Measurements from ENCODE around the gene SIRT6. TPM values are rescaled to one million over a fixed set of nuclear protein-coding genes. Genes with fewer than 3 reads are reported as not detected.
"Not testable (repeated sequence)": the region's sequence is repeated elsewhere in the genome, so short reads cannot be mapped to it uniquely, and the experiment has no call there.

The SIRT6 gene
- total RNA-seq, 2 experiments from 2014 or later: 30.1 to 37.5 TPM

DNA sequence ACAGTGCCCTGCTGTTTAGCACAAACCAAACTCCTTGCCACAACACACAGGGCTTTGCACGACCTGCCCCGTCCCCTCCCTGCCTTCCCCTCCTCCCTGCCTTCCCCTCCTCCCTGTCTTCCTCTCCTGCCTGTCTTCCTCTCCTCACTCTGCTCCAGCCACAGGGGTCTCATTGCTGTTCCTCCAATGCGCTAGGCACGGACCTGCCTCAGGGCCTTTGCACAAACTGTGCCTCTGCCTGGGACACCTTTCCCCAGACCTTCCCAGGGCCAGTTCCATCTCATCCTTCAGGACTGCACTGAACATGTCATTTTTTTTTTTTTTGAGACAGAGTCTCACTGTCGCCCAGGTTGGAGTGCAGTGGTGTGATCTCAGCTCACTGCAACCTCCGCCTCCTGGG lies 30.7 kb downstream of the SIRT6 start:
- ATAC-seq (ENCODE audit: low read depth): no peak
- Mint-ChIP-seq H3K9me3 (no peaks in the 10 kb centered on the region), H3K4me1 (peaks cover 10% of the 10 kb centered on the region), H3K36me3 (no peaks in the 10 kb centered on the region), H3K27ac (no peak overlapping the region), H3K27me3 (peaks cover 17% of the 10 kb centered on the region), H3K4me3 (no peak overlapping the region)
- DNase-seq: no peak
- POLR2A ChIA-PET: no interaction called here

DNA sequence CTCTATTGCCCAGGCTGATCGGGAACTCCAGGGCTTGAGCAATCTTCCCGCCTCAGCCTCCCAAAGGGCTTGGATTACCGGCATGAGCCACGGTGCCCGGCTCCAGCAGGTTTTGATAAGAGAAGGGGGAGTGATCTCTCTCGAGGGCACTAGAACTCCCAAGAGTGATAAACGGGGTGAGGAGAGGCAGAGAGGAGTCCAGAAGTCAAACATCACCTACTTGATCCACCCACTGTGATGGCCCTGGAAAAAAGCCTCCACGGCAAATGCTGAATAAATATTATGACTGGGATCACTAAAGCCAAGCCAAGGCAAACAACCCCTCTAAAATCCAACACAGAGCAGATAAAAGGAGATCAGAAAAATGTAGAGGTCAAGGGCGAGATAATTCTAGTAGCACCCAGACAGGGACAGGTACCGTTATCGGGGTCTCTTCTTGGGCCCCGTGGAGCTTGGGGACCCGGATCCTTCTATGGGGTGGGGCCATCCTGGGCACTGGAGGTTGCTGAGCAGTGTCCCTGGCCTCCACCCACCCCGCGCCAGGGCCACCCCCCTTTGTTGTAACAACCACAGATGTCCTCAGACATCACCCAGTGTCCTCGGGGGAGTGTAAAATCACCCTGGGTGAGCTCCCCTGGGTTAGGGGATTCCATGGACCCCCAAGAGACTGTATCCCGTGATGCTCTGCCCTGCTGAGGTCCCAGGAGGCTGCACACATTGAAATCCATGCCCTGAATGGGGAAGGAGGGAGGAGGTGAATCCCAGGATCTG lies 32.7 kb downstream of the SIRT6 start:
- ATAC-seq (ENCODE audit: low read depth) (no peak), DNase-seq (no peak)
- H3K27ac Mint-ChIP-seq: no peak overlapping the region
- peaks cover 17% of the 10 kb centered on the region for H3K27me3 Mint-ChIP-seq
- H3K36me3 Mint-ChIP-seq: no peaks in the 10 kb centered on the region
- no peaks in the 10 kb centered on the region for H3K9me3 Mint-ChIP-seq
- no peak overlapping the region for H3K4me3 Mint-ChIP-seq
- POLR2A ChIA-PET: no interaction called here
- peaks cover 10% of the 10 kb centered on the region for H3K4me1 Mint-ChIP-seq

DNA sequence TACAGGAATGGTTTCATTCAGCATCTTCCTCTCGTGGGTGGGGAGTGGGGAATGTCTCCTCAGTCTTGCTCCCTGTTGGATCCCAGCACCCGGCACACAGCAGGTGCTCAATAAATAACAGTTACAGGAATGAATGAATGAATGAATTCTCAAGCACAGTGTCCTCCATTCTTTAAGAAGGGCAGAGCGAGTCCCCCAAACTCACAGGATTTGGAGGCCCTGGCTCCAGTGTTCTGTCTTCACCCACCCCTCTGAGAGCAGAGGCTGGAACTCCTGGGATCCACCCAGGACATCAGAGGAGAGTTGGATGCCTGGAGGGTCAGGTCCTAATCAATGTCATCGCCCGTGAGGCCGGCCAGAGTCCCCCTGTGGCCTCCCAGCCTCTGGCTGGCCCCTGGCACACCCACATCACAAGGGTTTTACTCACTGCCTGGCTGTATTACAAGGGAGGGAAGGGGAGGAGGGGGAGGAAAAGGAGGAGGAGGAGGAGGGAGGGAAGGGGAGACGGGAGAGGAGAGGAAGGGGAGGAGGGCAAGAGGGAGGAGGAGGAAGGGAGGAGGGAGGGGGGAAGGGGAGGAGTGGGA lies 37.6 kb downstream of the SIRT6 start:
- Mint-ChIP-seq H3K4me3 (no peak overlapping the region), H3K27me3 (peaks cover 22% of the 10 kb centered on the region), H3K36me3 (no peaks in the 10 kb centered on the region), H3K9me3 (no peaks in the 10 kb centered on the region), H3K4me1 (peaks cover 5% of the 10 kb centered on the region), H3K27ac (no peak overlapping the region)
- POLR2A ChIA-PET: no interaction called here
- no peak for DNase-seq
- ATAC-seq (ENCODE audit: low read depth): no peak

GRCh38 chr19:4142916-4143315 lies 39.4 kb downstream of the SIRT6 start:
- POLR2A ChIA-PET; DNase-seq; H3K27ac Mint-ChIP-seq; H3K4me3 Mint-ChIP-seq; ATAC-seq (ENCODE audit: low read depth); H3K9me3 Mint-ChIP-seq; H3K36me3 Mint-ChIP-seq: not testable (repeated sequence)
- Mint-ChIP-seq H3K4me1 (peaks cover 10% of the 10 kb centered on the region), H3K27me3 (peaks cover 19% of the 10 kb centered on the region)

DNA sequence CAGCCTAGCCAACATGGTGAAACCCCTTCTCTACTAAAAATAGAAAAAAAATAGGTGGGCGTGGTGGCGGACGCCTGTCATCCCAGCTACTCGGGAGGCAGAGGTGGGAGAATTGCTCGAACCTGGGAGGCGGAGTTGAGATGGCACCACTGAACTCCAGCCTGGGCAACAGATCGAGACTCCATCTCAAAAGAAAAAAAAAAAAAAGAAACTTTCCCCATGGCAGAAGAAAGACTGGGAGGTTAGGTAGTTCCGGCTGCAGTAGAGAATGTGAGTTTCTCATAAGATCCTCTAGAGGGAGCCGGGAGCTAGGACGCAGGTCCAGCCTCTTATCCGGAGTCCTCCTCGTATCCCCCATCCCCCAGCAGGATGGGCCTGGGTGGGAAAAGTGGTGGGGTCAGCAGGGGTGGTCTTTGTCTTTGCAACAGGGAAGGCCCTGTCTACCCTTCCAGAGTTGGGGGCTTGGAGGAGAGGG lies 42.1 kb downstream of the SIRT6 start:
- H3K4me3 Mint-ChIP-seq: peak overlapping the region; percentile 42
- peak; percentile 49 for DNase-seq
- peaks cover 10% of the 10 kb centered on the region for H3K4me1 Mint-ChIP-seq
- no peaks in the 10 kb centered on the region for H3K9me3 Mint-ChIP-seq
- POLR2A ChIA-PET: interaction anchor here (1.0 to 1.7 kb wide), 8 partner anchors 13 to 584 kb away, joined by 3 to 10 read pairs (median 6); partner anchors contain the start of genes CREB3L3, DPP9 and EEF2
- no peaks in the 10 kb centered on the region for H3K36me3 Mint-ChIP-seq
- H3K27me3 Mint-ChIP-seq: peaks cover 16% of the 10 kb centered on the region
- ATAC-seq (ENCODE audit: low read depth): peak; percentile 65
- no peak overlapping the region for H3K27ac Mint-ChIP-seq

DNA sequence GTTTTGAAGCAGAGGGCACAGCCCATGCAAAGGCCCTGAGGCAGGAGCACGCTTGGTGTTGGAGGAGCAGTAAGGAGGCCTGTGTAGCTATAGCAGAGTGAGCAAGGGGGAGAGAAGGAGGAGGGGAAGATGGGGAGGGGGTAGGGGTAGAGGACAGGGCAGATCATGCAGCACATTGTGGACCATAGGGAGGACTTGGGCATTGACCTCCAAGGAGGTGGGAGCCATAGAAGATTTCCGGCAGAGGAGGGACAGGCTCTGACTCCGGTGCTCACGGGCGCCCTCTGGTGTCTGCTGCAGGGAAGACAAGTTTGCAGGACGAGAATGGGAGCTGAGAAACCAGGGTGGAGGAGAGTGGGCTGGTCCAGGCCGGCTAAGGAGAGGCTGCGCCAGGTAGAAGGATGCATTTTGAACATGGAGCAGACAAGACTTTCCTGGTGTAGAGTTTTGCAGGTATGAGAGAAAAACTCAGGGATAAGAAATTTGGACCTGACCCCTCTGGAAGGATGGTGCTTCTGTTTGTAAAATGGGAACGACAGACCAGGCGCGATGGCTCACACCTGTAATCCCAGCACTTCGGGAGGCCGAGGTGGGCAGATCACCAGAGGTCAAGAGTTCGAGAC lies 42.6 kb downstream of the SIRT6 start:
- no peaks in the 10 kb centered on the region for H3K9me3 Mint-ChIP-seq
- peaks cover 17% of the 10 kb centered on the region for H3K27me3 Mint-ChIP-seq
- H3K4me1 Mint-ChIP-seq: peaks cover 10% of the 10 kb centered on the region
- no peaks in the 10 kb centered on the region for H3K36me3 Mint-ChIP-seq
- peak overlapping the region; percentile 18 for H3K27ac Mint-ChIP-seq
- DNase-seq (peak; percentile 95), ATAC-seq (ENCODE audit: low read depth) (peak; percentile 89)
- POLR2A ChIA-PET: interaction anchor here (1.0 to 1.7 kb wide), 7 partner anchors 14 to 584 kb away, joined by 3 to 10 read pairs (median 5); partner anchors contain the start of genes CREB3L3, DPP9 and EEF2
- peak overlapping the region; percentile 53 for H3K4me3 Mint-ChIP-seq

DNA sequence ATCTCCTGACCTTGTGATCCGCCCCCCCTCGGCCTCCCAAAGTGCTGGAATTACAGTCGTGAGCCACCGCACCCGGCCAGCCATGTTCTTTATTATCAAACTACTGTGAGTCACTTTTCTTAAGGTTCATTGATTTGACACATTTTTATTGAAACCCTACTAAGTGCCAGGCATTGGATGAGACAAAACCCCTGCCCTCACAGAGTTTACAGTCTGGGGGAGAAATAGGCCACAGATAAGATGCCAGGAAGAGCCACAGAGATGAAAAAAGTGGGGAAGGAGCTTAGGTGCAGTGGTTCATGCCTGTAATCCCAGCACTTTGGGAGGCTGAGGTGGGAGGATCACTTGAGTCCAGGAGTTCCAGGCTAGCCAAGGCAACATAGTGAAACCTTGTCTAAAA lies 43.9 kb downstream of the SIRT6 start:
- H3K4me1 Mint-ChIP-seq: peaks cover 10% of the 10 kb centered on the region
- no peak overlapping the region for H3K27ac Mint-ChIP-seq
- ATAC-seq (ENCODE audit: low read depth) (no peak), DNase-seq (no peak)
- POLR2A ChIA-PET: no interaction called here
- no peaks in the 10 kb centered on the region for H3K36me3 Mint-ChIP-seq
- H3K4me3 Mint-ChIP-seq: no peak overlapping the region
- no peaks in the 10 kb centered on the region for H3K9me3 Mint-ChIP-seq
- H3K27me3 Mint-ChIP-seq: peaks cover 12% of the 10 kb centered on the region

DNA sequence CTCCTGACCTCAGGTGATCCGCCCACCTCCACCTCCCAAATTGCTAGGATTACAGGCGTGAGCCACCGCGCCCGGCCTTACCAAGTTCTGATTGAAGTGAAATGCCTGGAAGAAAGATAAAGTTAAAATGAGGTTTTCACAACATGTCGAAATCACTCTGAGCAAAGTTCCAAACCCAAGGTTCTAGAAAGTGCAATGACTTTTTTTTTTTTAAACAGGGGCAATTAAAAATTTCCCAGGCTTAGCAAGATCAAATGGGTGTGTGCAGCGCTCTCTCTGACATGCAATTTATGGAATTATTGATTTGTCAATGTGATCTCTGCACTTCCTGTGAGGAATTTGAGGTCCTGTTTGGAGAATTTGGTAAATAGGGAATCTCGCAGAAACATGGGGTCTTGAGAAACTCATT lies 45.7 kb downstream of the SIRT6 start:
- Mint-ChIP-seq H3K36me3 (no peaks in the 10 kb centered on the region), H3K4me3 (no peak overlapping the region), H3K4me1 (peaks cover 10% of the 10 kb centered on the region), H3K27me3 (peaks cover 9% of the 10 kb centered on the region), H3K9me3 (no peaks in the 10 kb centered on the region), H3K27ac (no peak overlapping the region)
- ATAC-seq (ENCODE audit: low read depth) (no peak), DNase-seq (no peak)
- POLR2A ChIA-PET: no interaction called here

DNA sequence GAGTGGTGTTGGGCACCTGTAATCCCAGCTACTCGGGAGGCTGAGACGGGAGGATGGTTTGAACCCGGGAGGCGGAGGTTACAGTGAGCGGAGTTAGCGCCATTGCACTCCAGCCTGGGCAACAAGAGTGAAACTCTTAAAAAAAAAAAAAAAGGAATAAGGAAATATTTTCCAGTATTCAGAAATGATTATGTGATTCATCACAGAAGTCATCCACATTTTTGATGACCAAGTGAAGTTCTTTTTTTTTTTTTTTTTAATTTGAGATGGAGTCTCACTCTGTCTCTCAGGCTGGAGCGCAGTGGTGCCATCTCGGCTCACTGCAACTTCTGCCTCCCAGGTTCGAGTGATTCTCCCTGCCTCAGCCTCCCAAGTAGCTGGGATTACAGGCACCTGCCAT lies 47.0 kb downstream of the SIRT6 start:
- H3K27me3 Mint-ChIP-seq; H3K4me1 Mint-ChIP-seq; H3K9me3 Mint-ChIP-seq; H3K4me3 Mint-ChIP-seq; DNase-seq; H3K36me3 Mint-ChIP-seq; H3K27ac Mint-ChIP-seq; ATAC-seq (ENCODE audit: low read depth): not testable (repeated sequence)
- POLR2A ChIA-PET: interaction anchor here (0.6 to 0.8 kb wide), 3 partner anchors 51 to 104 kb away, joined by 3 to 5 read pairs (median 3); no protein-coding TSS in a partner anchor

DNA sequence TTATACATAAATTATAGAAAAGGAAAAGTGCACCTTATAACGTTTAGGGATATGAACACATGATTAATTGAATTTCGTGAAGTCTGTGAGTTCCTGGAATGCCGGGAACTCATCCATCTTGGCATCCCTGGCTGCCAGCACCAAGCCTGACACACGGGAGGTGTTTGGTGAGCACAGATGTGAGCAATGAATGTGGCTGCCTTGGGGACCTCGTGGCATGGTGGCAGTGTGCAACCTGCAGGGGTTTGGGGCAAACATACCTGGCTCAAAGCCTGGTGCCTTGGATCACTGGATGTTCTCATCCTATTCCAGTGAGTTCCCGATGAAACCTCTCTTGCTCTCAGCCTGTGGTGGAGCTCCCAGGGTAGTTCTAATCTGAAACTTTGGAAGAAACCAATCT lies 48.0 kb downstream of the SIRT6 start:
- ATAC-seq (ENCODE audit: low read depth) (no peak), DNase-seq (no peak)
- H3K9me3 Mint-ChIP-seq: no peaks in the 10 kb centered on the region
- H3K27me3 Mint-ChIP-seq: peaks cover 7% of the 10 kb centered on the region
- H3K27ac Mint-ChIP-seq: no peak overlapping the region
- H3K4me1 Mint-ChIP-seq: peaks cover 2% of the 10 kb centered on the region
- POLR2A ChIA-PET: no interaction called here
- no peaks in the 10 kb centered on the region for H3K36me3 Mint-ChIP-seq
- no peak overlapping the region for H3K4me3 Mint-ChIP-seq

- H3K4me3 Mint-ChIP-seq: no peak overlapping the region
- POLR2A ChIA-PET: no interaction called here
- H3K9me3 Mint-ChIP-seq: no peaks in the 10 kb centered on the region
- DNase-seq (no peak), ATAC-seq (ENCODE audit: low read depth) (no peak)
- peaks cover 7% of the 10 kb centered on the region for H3K27me3 Mint-ChIP-seq
- H3K4me1 Mint-ChIP-seq: peaks cover 1% of the 10 kb centered on the region
- no peak overlapping the region for H3K27ac Mint-ChIP-seq
- no peaks in the 10 kb centered on the region for H3K36me3 Mint-ChIP-seq
These were observed 51.5 kb downstream of the SIRT6 start for GRCh38 chr19:4130744-4131438.

DNA sequence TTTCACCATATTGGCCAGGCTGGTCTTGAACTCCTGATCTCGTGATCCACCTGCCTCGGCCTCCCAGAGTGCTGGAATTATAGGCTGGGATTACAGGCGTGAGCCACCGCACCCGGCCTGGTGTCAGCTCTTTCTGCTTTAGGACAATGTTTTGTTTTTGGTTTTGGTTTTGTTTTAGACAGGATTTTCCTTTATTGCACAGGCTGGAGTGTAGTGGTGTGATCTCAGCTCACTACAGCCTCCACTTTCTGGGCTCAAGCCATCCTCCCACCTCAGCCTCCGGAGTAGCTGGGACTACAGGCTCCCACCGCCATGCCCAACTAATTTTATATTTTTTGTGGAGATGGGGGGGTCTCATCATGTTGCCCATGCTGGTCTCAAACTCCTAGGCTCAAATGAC lies 53.3 kb downstream of the SIRT6 start:
- not testable (repeated sequence) for H3K27ac Mint-ChIP-seq, H3K4me3 Mint-ChIP-seq
- POLR2A ChIA-PET: interaction anchor here (0.7 kb wide), 1 partner anchor 51 kb away, joined by 3 read pairs; no protein-coding TSS in a partner anchor

DNA sequence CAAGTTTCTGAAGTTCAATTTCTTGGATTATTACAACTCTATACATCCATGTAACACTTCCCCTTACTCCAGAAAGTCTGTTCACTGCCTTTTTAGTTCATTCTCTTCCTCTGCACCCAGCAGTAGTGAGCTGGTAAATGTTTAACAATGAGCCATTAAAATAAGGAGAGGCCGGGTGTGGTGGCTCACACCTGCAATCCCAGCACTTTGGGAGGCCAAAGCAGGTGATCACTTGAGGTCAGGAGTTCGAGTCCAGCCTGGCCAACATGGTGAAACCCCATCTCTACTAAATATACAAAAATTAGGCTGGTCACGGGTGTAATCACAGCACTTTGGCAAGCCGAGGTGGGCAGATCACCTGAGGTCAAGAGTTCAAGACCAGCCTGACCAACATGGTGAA lies 55.0 kb downstream of the SIRT6 start:
- ATAC-seq (ENCODE audit: low read depth); H3K4me3 Mint-ChIP-seq; H3K36me3 Mint-ChIP-seq; POLR2A ChIA-PET; H3K27ac Mint-ChIP-seq; H3K27me3 Mint-ChIP-seq; DNase-seq; H3K9me3 Mint-ChIP-seq: not testable (repeated sequence)
- peaks cover 16% of the 10 kb centered on the region for H3K4me1 Mint-ChIP-seq

More for the DNA sequence above, 53.3 kb downstream of the SIRT6 start:
- H3K36me3 Mint-ChIP-seq; H3K9me3 Mint-ChIP-seq; H3K27me3 Mint-ChIP-seq; ATAC-seq (ENCODE audit: low read depth); H3K4me1 Mint-ChIP-seq; DNase-seq: not testable (repeated sequence)
